ENCODE results near the gene HMGN3.

GRCh38 chr6:79250107-79250514 is 15.6 kb upstream of the HMGN3 start:
- TF ChIP-seq, protein P1, sequence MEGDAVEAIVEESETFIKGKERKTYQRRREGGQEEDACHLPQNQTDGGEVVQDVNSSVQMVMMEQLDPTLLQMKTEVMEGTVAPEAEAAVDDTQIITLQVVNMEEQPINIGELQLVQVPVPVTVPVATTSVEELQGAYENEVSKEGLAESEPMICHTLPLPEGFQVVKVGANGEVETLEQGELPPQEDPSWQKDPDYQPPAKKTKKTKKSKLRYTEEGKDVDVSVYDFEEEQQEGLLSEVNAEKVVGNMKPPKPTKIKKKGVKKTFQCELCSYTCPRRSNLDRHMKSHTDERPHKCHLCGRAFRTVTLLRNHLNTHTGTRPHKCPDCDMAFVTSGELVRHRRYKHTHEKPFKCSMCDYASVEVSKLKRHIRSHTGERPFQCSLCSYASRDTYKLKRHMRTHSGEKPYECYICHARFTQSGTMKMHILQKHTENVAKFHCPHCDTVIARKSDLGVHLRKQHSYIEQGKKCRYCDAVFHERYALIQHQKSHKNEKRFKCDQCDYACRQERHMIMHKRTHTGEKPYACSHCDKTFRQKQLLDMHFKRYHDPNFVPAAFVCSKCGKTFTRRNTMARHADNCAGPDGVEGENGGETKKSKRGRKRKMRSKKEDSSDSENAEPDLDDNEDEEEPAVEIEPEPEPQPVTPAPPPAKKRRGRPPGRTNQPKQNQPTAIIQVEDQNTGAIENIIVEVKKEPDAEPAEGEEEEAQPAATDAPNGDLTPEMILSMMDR (IDR thresholded peaks at IDR 0.05 in 4 of 5, conservative IDR thresholded peaks at IDR 0.05 in 1 of 5), result no peak
- no peak for TF ChIP-seq POLR2A (IDR thresholded peaks at IDR 0.05)

Measured in gastrocnemius medialis (tissue), 4 donors.